ENCODE results near the gene PFKFB3.

DNA sequence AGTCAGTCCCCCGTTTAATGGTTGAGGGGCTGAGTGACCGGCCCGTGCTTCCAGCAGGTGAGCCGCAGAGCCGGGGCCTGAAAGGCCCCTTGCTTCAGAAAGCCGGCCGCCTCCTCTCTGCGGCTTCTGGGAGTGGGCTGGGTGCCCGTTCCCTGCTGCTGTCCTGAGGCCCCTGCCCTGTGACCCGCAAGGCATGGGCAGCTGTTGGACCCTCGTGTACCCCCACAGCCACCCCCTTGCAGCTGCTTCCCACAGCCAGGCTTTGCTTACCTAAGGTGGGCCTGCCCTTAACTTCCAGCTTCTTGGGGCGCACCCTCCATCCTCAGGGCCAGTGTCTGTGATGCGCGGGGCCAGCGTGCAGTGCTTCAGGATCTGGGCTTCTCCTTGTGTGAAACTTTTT, 26.6 kb downstream of the PFKFB3 start:
- TF ChIP-seq CTCF (IDR thresholded peaks at IDR 0.05): no peak
- TF ChIP-seq POLR2A (IDR thresholded peaks at IDR 0.05): no peak
- no peak for TF ChIP-seq POLR2AphosphoS5 (IDR thresholded peaks at IDR 0.05)
